Endodermal cell (in vitro differentiated cells): ENCODE measurements around the gene PANK2. TPM values are rescaled to one million over a fixed set of nuclear protein-coding genes. Genes with fewer than 3 reads are reported as not detected.

Experiments used
- DNase-seq: peaks from one replicate; pipeline ENCODE4 v3.0.0-alpha.2; 2017
- H3K27ac ChIP-seq: 2 replicates; pipeline ENCODE4 v1.5.1; 2013; ENCODE audit warnings: mild to moderate bottlenecking, low read depth, low read length, moderate library complexity
- H3K27me3 ChIP-seq: 2 replicates; pipeline ENCODE4 v1.6.1; 2013; ENCODE audit warnings: mild to moderate bottlenecking, low read length, moderate library complexity; ENCODE audit not compliant: insufficient read depth, control insufficient read depth, poor library complexity, severe bottlenecking
- H3K36me3 ChIP-seq: 2 replicates; pipeline ENCODE4 v1.7.0; 2013; ENCODE audit warnings: mild to moderate bottlenecking, low read length, moderate library complexity; ENCODE audit not compliant: control insufficient read depth, insufficient read depth
- H3K4me1 ChIP-seq: one replicate; pipeline ENCODE4 v1.7.0; 2013; ENCODE audit warnings: low read length; ENCODE audit not compliant: control insufficient read depth, insufficient read depth
- H3K4me3 ChIP-seq: 2 replicates; pipeline ENCODE4 v1.5.1; 2013; ENCODE audit warnings: mild to moderate bottlenecking, low read length, moderate library complexity
- H3K9ac ChIP-seq: 2 replicates; pipeline ENCODE4 v1.6.1; 2013; ENCODE audit warnings: mild to moderate bottlenecking, low read length, moderate library complexity; ENCODE audit not compliant: poor library complexity, severe bottlenecking; ENCODE audit errors: extremely low read depth
- H3K9me3 ChIP-seq: 2 replicates; pipeline ENCODE4 v1.6.1; 2013; ENCODE audit warnings: mild to moderate bottlenecking, low read length, moderate library complexity; ENCODE audit not compliant: control insufficient read depth
- H3K27ac Mint-ChIP-seq: 2 replicates; pipeline ENCODE4 v1.8.0; 2020; ENCODE audit warnings: mixed read lengths
- H3K27me3 Mint-ChIP-seq: 2 replicates; pipeline ENCODE4 v1.8.0; 2021; ENCODE audit warnings: mild to moderate bottlenecking, mixed read lengths; ENCODE audit not compliant: insufficient read depth
- H3K36me3 Mint-ChIP-seq: 2 replicates; pipeline ENCODE4 v1.8.0; 2020; ENCODE audit warnings: low read depth, mixed read lengths
- H3K4me1 Mint-ChIP-seq: 2 replicates; pipeline ENCODE4 v1.8.0; 2020; ENCODE audit warnings: mixed read lengths
- H3K4me3 Mint-ChIP-seq: 2 replicates; pipeline ENCODE4 v1.8.0; 2020; ENCODE audit warnings: mild to moderate bottlenecking, moderate library complexity, mixed read lengths
- H3K9me3 Mint-ChIP-seq: 2 replicates; pipeline ENCODE4 v1.8.0; 2020; ENCODE audit warnings: mild to moderate bottlenecking, mixed read lengths
- WGBS, 2 experiments: methylation state at CpG; one replicate each; pipeline versions ENCODE4 v1.1.5 to v1.1.7; 2013; ENCODE audit warnings: missing lambda C conversion rate in 2 of 2, mixed read lengths in 1 of 2; ENCODE audit not compliant: insufficient coverage in 1 of 2, insufficient read length in 1 of 2; 5-methylcytosine and 5-hydroxymethylcytosine counted together
- total RNA-seq, 2 donors: library from RNA; stranded (reverse); fragmentation: NEBNext Ultra II Directional in 1 of 2; extraction: Animal tissue kit (Norgen Biotek cat#: 25700) in 1 of 2; gene quantifications; 2 replicates in 1 of 2; 3 replicates in 1 of 2; pipeline ENCODE4 v1.2.1, GENCODE V29; 2021
- TF ChIP-seq, protein P1 (sequence below): fragments of 200-600 bp; sonication (generic); conservative IDR thresholded peaks from 2 replicates; pipeline ENCODE4 v1.5.0; 2021; ENCODE audit warnings: antibody characterized with exemption, mild to moderate bottlenecking

PANK2 gene
- total RNA-seq, 2 donors from 2014 or later: 57.6 to 66.5 TPM

GRCh38 chr20:3864518-3864917 lies 24.7 kb upstream of the PANK2 start:
- DNase-seq: no peak
- Histone ChIP-seq H3K36me3 (peaks cover 50% of the 10 kb centered on the region), H3K9ac (no peak overlapping the region), H3K4me1 (no peaks in the 10 kb centered on the region), H3K4me3 (no peak overlapping the region), H3K27me3 (no peaks in the 10 kb centered on the region), H3K9me3 (peaks cover 14% of the 10 kb centered on the region), H3K27ac (no peak overlapping the region)
- H3K4me3 Mint-ChIP-seq: no peak overlapping the region
- H3K4me1 Mint-ChIP-seq: no peaks in the 10 kb centered on the region
- TF ChIP-seq, protein P1, sequence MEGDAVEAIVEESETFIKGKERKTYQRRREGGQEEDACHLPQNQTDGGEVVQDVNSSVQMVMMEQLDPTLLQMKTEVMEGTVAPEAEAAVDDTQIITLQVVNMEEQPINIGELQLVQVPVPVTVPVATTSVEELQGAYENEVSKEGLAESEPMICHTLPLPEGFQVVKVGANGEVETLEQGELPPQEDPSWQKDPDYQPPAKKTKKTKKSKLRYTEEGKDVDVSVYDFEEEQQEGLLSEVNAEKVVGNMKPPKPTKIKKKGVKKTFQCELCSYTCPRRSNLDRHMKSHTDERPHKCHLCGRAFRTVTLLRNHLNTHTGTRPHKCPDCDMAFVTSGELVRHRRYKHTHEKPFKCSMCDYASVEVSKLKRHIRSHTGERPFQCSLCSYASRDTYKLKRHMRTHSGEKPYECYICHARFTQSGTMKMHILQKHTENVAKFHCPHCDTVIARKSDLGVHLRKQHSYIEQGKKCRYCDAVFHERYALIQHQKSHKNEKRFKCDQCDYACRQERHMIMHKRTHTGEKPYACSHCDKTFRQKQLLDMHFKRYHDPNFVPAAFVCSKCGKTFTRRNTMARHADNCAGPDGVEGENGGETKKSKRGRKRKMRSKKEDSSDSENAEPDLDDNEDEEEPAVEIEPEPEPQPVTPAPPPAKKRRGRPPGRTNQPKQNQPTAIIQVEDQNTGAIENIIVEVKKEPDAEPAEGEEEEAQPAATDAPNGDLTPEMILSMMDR: no peak
- H3K9me3 Mint-ChIP-seq: peaks cover 4% of the 10 kb centered on the region
- no peaks in the 10 kb centered on the region for H3K27me3 Mint-ChIP-seq
- H3K36me3 Mint-ChIP-seq: peaks cover 63% of the 10 kb centered on the region
- H3K27ac Mint-ChIP-seq: no peak overlapping the region
- WGBS, 2 experiments: 91 to 98% methylated on average over 5 of the region's 5 CpGs

- Histone ChIP-seq H3K27me3 (no peaks in the 10 kb centered on the region), H3K4me3 (no peak overlapping the region), H3K27ac (no peak overlapping the region), H3K9ac (no peak overlapping the region), H3K4me1 (no peaks in the 10 kb centered on the region), H3K9me3 (peaks cover 14% of the 10 kb centered on the region), H3K36me3 (peaks cover 45% of the 10 kb centered on the region)
- H3K4me3 Mint-ChIP-seq: no peak overlapping the region
- no peak overlapping the region for H3K27ac Mint-ChIP-seq
- no peaks in the 10 kb centered on the region for H3K4me1 Mint-ChIP-seq
- TF ChIP-seq, protein P1: no peak
- H3K9me3 Mint-ChIP-seq: peaks cover 4% of the 10 kb centered on the region
- H3K27me3 Mint-ChIP-seq: no peaks in the 10 kb centered on the region
- no peak for DNase-seq
- WGBS, 2 experiments: 90 to 94% methylated on average over 7 to 14 of the region's 14 CpGs
- peaks cover 59% of the 10 kb centered on the region for H3K36me3 Mint-ChIP-seq
Measured at GRCh38 chr20:3865152-3865886, 23.9 kb upstream of the PANK2 start.

DNA sequence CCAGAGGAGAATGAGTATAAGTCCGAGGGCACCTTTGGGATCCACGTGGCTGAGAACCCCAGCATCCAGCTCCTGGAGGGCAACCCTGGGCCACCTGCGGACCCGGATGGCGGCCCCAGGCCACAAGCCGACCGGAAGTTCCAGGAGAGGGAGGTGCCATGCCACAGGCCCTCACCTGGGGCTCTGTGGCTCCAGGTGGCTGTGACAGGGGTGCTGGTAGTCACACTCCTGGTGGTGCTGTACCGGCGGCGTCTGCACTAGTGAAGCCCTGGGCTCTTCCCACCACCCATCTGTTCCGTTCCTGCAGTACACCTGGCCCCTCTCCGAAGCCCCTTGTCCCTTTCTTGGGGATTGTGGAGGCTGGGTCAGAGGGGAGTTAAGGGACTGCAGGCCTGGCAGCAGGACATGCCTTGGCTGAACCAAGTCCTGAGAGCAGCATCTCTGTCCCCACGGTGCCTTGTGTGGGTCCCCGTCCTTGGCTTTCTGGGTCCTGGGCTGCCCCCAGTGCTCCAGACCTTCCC lies 23.2 kb upstream of the PANK2 start:
- TF ChIP-seq, protein P1: no peak
- Histone ChIP-seq H3K9me3 (peaks cover 14% of the 10 kb centered on the region), H3K27me3 (no peaks in the 10 kb centered on the region), H3K27ac (no peak overlapping the region), H3K9ac (no peak overlapping the region), H3K36me3 (peaks cover 45% of the 10 kb centered on the region), H3K4me3 (no peak overlapping the region), H3K4me1 (no peaks in the 10 kb centered on the region)
- no peaks in the 10 kb centered on the region for H3K27me3 Mint-ChIP-seq
- no peaks in the 10 kb centered on the region for H3K4me1 Mint-ChIP-seq
- H3K4me3 Mint-ChIP-seq: no peak overlapping the region
- H3K9me3 Mint-ChIP-seq: peaks cover 4% of the 10 kb centered on the region
- WGBS, 2 experiments: 91 to 100% methylated on average over 10 to 14 of the region's 14 CpGs
- no peak for DNase-seq
- H3K27ac Mint-ChIP-seq: no peak overlapping the region
- H3K36me3 Mint-ChIP-seq: peaks cover 54% of the 10 kb centered on the region
